DMS79 treated with DMSO at 0.1 percent for 48 hours (cell line): Measurements from ENCODE around the gene NPEPPS.

Experiments
- DNase-seq: peaks from one replicate; lab custom pipeline; 2025; lab: John Stamatoyannopoulos, UW

The NPEPPS gene

GRCh38 chr17:47628014-47628566 is 97.2 kb downstream of the NPEPPS start:
- DNase-seq, result no peak

- no peak for DNase-seq
These were observed 98.9 kb downstream of the NPEPPS start for GRCh38 chr17:47629826-47630225.

GRCh38 chr17:47630614-47631013 is 99.7 kb downstream of the NPEPPS start:
- no peak for DNase-seq

- no peak for DNase-seq
These were observed 102.1 kb downstream of the NPEPPS start for GRCh38 chr17:47632991-47633390.

- no peak for DNase-seq
These were observed 103.1 kb downstream of the NPEPPS start for GRCh38 chr17:47633996-47634395.

- DNase-seq, result no peak
These were observed 104.0 kb downstream of the NPEPPS start for GRCh38 chr17:47634870-47635269.

GRCh38 chr17:47635734-47636133 is 104.8 kb downstream of the NPEPPS start:
- no peak for DNase-seq

- DNase-seq, result no peak
These were observed 105.5 kb downstream of the NPEPPS start for GRCh38 chr17:47636273-47637030.

GRCh38 chr17:47638903-47639302 is 108.0 kb downstream of the NPEPPS start:
- no peak for DNase-seq

GRCh38 chr17:47640076-47640475 is 109.2 kb downstream of the NPEPPS start:
- DNase-seq, result no peak

GRCh38 chr17:47641202-47641601 is 110.3 kb downstream of the NPEPPS start:
- DNase-seq, result no peak

- DNase-seq, result no peak
These were observed 112.2 kb downstream of the NPEPPS start for GRCh38 chr17:47643116-47643515.

GRCh38 chr17:47644324-47644723 is 113.4 kb downstream of the NPEPPS start:
- no peak for DNase-seq

- DNase-seq, result peak; percentile 97
These were observed 118.5 kb downstream of the NPEPPS start, which contains the start of gene KPNB1 for GRCh38 chr17:47649153-47649971. Gene KPNB1 (plus strand): TSS chr17:47649919. CDS start chr17:47650245, 326 bp downstream.

GRCh38 chr17:47649972-47650524 is 119.1 kb downstream of the NPEPPS start:
- DNase-seq, result no peak

GRCh38 chr17:47650525-47651522 is 119.9 kb downstream of the NPEPPS start:
- DNase-seq, result peak; percentile 85

GRCh38 chr17:47651704-47652103 is 120.8 kb downstream of the NPEPPS start:
- DNase-seq, result no peak

- no peak for DNase-seq
These were observed 121.7 kb downstream of the NPEPPS start for GRCh38 chr17:47652570-47652969.

- DNase-seq, result no peak
These were observed 122.5 kb downstream of the NPEPPS start for GRCh38 chr17:47653442-47653841.

GRCh38 chr17:47654991-47655390 is 124.1 kb downstream of the NPEPPS start:
- no peak for DNase-seq

- DNase-seq, result no peak
These were observed 129.2 kb downstream of the NPEPPS start for GRCh38 chr17:47660064-47660492.
